ENCODE results near the gene EIF3B. TPM values are rescaled to one million over a fixed set of nuclear protein-coding genes. Genes with fewer than 3 reads are reported as not detected.
"Not testable (repeated sequence)": the region's sequence is repeated elsewhere in the genome, so short reads cannot be mapped to it uniquely, and the experiment has no call there.

EIF3B gene
- total RNA-seq, 1 donor from 2014 or later: 84.9 TPM

- Histone ChIP-seq H3K4me3 (no peak overlapping the region), H3K36me3 (peaks cover 85 to 93% of the 10 kb centered on the region in 2 donors), H3K9me3 (no peaks in the 10 kb centered on the region), H3K27ac (no peak overlapping the region), H3K4me1 (no peaks in the 10 kb centered on the region), H3K27me3 (no peaks in the 10 kb centered on the region)
- TF ChIP-seq CTCF (IDR thresholded peaks at IDR 0.05): no peak
- intact Hi-C loops (cut with DNase I): loop anchor here (5.0 kb wide), 1 partner anchor 52 kb away; no protein-coding TSS in a partner anchor
- DNase-seq (ENCODE audit: low spot score in 2 of 2): no peak
Observed at GRCh38 chr7:2374830-2375728, 20.5 kb downstream of the EIF3B start.

DNA sequence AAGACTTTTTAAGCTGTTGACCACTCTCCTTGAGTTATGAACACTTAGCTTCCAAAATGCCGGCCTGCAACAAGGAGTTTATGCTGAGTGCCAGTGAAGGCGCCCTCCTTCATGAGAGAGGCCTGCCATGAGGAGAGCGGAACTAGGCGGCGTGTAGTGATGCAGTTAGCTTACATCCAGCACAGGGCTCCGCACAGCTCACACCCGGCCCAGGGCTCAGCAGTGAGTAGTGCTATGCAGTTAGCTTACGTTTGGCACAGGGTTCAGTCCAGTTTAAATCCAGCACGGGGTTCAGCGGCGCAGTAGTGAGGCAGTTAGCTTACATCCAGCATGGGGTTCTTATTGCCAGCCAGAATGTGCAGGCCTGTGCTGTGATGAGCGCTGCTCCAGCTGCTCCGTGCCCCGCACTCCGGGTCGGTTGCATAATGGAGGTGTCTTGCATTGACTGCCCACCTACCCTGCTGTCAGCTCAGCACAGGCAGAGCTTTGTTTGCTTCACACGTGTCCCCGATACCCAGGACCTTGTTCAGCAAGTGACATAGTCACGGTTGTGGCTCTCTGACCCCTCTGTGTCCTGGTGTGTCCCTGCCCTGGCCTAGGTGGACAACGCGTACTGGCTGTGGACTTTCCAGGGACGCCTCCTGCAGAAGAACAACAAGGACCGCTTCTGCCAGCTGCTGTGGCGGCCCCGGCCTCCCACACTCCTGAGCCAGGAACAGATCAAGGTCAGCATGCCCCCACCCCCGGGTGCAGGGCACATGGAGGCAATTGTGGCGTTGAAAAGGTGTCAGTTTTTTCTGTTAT is 21.9 kb downstream of the EIF3B start:
- DNase-seq (ENCODE audit: low spot score in 2 of 2): no peak
- H3K4me1 ChIP-seq: no peaks in the 10 kb centered on the region
- H3K4me3 ChIP-seq: no peak overlapping the region
- H3K9me3 ChIP-seq: no peaks in the 10 kb centered on the region
- intact Hi-C loops (cut with DNase I): loop anchor here (5.0 kb wide), 1 partner anchor 51 kb away; no protein-coding TSS in a partner anchor
- no peak for TF ChIP-seq CTCF (IDR thresholded peaks at IDR 0.05)
- H3K27ac ChIP-seq: no peak overlapping the region
- H3K27me3 ChIP-seq: no peaks in the 10 kb centered on the region
- H3K36me3 ChIP-seq: peaks cover 82 to 94% of the 10 kb centered on the region in 2 donors

GRCh38 chr7:2377492-2377891 is 22.9 kb downstream of the EIF3B start:
- H3K9me3 ChIP-seq; H3K27me3 ChIP-seq; H3K4me3 ChIP-seq; DNase-seq (ENCODE audit: low spot score in 2 of 2); H3K27ac ChIP-seq; H3K4me1 ChIP-seq: not testable (repeated sequence)
- intact Hi-C loops (cut with DNase I): loop anchor here (5.0 kb wide), 1 partner anchor 50 kb away; no protein-coding TSS in a partner anchor
- peaks cover 77 to 87% of the 10 kb centered on the region in 2 donors for H3K36me3 ChIP-seq

DNA sequence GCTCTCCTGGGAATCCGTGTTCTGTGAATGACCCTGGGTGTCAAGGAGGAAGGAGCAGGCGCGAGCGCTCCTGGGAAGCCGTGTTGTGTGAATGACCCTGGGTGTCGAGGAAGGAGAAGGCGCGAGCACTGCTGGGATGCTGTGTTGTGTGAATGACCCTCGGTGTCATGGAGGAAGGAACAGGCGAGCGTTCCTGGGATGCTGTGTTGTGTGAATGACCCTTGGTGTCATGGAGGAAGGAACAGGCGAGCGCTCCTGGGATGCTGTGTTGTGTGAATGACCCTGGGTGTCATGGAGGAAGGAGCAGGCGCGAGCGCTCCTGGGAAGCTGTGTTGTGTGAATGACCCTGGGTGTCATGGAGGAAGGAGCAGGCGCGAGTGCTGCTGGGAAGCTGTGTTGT is 23.5 kb downstream of the EIF3B start:
- peaks cover 70 to 80% of the 10 kb centered on the region in 2 donors for H3K36me3 ChIP-seq
- H3K9me3 ChIP-seq: not testable (repeated sequence)

DNA sequence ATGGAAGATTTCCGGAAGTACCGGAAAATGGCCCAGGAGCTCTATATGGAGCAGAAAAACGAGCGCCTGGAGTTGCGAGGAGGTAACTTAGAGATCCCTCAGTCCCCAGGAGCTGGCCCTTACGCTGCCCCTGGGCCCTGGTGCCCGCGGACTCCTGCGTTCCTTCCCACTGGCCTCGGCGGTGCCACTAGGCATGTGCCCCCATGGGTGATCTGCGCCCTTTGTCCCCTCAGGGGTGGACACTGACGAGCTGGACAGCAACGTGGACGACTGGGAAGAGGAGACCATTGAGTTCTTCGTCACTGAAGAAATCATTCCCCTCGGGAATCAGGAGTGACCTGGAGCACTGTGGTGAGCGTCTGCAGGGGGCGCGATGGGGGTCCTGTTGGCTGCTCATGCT is 24.5 kb downstream of the EIF3B start:
- no peaks in the 10 kb centered on the region for H3K9me3 ChIP-seq
- H3K4me3 ChIP-seq: no peak overlapping the region
- no peaks in the 10 kb centered on the region for H3K27me3 ChIP-seq
- TF ChIP-seq CTCF (IDR thresholded peaks at IDR 0.05): no peak
- peaks cover 60 to 70% of the 10 kb centered on the region in 2 donors for H3K36me3 ChIP-seq
- no peak overlapping the region for H3K27ac ChIP-seq
- intact Hi-C loops (cut with DNase I): loop anchor here (5.0 kb wide), 1 partner anchor 48 kb away; no protein-coding TSS in a partner anchor
- no peak for DNase-seq (ENCODE audit: low spot score in 2 of 2)
- no peaks in the 10 kb centered on the region for H3K4me1 ChIP-seq

More for the DNA sequence above, 23.5 kb downstream of the EIF3B start:
- not testable (repeated sequence) for H3K27ac ChIP-seq; DNase-seq (ENCODE audit: low spot score in 2 of 2); H3K27me3 ChIP-seq; H3K4me1 ChIP-seq; H3K4me3 ChIP-seq
- intact Hi-C loops (cut with DNase I): loop anchor here (5.0 kb wide), 1 partner anchor 49 kb away; no protein-coding TSS in a partner anchor

- DNase-seq (ENCODE audit: low spot score in 2 of 2): no peak
- H3K27ac ChIP-seq: no peak overlapping the region
- H3K4me1 ChIP-seq: no peaks in the 10 kb centered on the region
- H3K9me3 ChIP-seq: no peaks in the 10 kb centered on the region
- no peak for TF ChIP-seq CTCF (IDR thresholded peaks at IDR 0.05)
- H3K27me3 ChIP-seq: no peaks in the 10 kb centered on the region
- intact Hi-C loops (cut with DNase I): loop anchor here (5.0 kb wide), 1 partner anchor 47 kb away; no protein-coding TSS in a partner anchor
- peaks cover 52 to 62% of the 10 kb centered on the region in 2 donors for H3K36me3 ChIP-seq
- H3K4me3 ChIP-seq: no peak overlapping the region
Observed at GRCh38 chr7:2379821-2380450, 25.3 kb downstream of the EIF3B start.

Data from ascending aorta (tissue), 2 donors.